HG03354 (cell line): ENCODE results near the gene PARD3.

ENCODE experiments used
- ATAC-seq: cut with Tn5 transposase; IDR thresholded peaks from one replicate; pipeline ENCODE4 v1.9.1; 2021; ENCODE audit warnings: mild to moderate bottlenecking; ENCODE audit not compliant: unreplicated experiment, poor library complexity, severe bottlenecking

PARD3 gene

GRCh38 chr10:34156781-34157425 lies 658.2 kb downstream of the PARD3 start:
- no peak for ATAC-seq

DNA sequence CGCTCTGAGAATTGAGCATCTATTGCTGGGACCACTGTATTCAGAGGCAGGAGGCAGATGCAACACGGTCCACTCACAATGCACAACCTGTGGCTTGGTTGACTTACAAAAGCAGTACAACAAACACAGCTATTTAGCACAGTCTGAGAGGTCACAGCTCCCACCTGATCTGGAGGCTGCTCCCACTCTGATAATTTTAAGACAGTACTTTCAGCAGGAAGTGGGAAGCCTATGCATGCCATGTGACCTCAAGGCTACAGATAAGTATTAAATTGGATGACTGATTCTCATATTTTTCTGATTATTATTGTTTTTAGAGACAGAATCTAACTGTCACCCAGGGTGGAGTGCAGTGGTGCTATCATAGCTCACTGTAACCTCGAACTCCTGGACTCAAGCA lies 659.3 kb downstream of the PARD3 start:
- no peak for ATAC-seq

DNA sequence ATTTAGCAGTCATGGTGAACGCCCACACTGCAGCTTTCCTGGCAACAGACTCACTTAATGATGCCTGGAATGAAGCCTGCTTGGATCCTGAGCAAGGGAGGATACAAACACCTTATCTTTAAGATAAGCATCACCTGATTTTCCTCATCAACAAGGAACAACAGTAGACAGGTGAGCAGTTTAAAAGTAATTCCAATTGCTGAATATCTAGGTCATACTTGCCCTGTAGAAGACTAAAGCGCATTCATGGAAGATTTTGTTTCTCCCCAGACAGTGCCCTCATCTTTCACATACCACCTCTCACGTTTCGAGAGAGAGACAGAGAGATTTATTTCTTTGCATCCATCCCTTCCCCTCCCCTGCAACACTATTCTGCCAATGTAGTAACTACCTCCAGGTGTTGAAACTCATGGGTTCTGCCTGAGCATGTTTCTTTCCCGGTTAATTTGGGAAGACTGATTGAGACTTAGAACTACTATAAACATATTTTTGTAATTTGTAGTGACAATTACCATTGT lies 660.7 kb downstream of the PARD3 start:
- no peak for ATAC-seq

DNA sequence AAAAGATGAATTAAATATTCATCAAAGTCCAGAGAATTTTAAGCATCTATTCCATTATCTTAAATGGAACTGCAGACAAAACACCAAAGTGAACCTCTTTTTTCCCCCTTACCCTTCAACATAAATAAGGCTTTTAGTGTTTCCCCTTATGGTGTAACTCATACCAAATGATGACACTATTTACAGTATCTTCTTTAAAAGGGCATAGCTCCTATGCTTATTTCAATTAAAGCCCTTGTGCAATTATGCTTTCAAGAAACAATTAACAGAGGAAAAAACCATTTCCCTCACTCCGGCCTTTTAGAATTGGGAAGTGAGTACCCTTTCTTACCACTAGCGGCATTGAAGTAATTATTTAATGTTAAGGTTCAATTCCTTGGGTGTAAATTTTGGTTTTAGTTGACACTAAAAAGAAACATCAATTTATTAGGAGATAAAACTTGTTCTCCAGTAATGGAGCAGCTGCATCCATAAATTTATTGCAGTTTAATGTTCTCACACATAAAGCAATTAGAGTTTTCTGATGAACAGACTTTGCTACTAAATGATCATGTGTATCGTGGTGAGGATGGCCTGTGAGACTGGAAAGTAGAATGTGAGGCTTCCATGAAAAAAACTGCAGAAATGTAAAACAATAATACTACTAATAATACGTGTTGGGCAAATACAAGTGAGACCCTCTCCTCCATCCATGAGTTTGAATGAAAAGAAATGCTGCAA lies 661.3 kb downstream of the PARD3 start:
- ATAC-seq = no peak

DNA sequence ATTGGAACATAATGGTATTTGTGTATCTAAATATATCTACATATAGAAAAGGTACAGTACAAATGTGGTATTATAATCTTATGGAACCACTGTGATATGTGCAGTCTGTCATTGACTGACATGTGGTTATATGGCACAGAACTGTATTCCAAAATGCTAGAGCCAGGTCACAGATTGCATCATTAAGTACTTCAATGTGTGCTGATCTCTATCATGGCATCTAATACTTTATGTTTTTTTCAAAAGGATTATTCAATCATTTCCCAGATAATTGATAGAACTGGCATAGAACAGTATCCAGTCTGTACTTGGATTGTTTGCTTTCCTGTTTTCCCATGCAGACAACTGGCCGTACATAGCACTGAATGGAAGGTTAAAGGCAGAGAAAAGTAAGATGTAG lies 662.7 kb downstream of the PARD3 start:
- ATAC-seq = no peak

DNA sequence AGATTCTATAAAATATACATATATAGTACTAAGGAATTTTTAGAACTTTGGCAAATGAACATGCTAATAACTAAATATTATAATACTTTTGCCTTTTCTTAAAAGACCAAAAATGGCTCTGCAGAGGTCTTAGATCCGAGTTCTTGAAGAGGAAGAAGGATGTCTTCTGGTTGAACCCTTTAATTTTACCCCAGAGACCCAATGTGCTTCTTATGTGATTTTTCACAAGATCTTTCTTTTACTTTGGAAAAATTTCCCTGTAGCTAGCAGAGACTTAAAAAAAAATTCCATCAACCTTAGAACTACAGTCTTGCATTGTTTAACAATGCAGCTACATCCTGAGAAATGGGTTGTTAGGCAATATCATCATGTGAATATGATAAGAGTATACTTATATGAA lies 663.2 kb downstream of the PARD3 start:
- no peak for ATAC-seq

GRCh38 chr10:34151481-34151880 lies 663.6 kb downstream of the PARD3 start:
- no peak for ATAC-seq

GRCh38 chr10:34150103-34150502 lies 665.0 kb downstream of the PARD3 start:
- no peak for ATAC-seq

- ATAC-seq = no peak
These were observed 666.8 kb downstream of the PARD3 start for GRCh38 chr10:34148305-34148657.

GRCh38 chr10:34147641-34148304 lies 667.3 kb downstream of the PARD3 start:
- ATAC-seq = no peak

DNA sequence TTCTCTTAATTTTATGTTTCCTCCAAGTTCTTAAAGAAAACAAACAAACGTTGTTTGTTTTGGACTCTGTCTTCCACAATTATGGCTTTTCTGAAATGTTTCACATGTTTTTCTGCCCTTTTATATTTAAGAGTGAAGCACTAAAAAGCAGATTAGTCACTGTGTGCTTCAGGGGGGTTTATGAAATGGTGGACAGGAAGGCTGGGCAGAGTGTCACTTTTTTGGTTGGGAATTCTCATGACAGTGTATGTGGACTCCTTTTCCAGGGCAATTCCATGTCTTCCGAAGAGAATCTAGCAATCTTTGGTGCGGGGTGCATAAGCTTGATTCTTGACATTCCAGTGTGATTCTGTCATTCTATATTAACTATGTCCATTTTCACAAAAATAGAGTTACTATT lies 669.4 kb downstream of the PARD3 start:
- no peak for ATAC-seq

DNA sequence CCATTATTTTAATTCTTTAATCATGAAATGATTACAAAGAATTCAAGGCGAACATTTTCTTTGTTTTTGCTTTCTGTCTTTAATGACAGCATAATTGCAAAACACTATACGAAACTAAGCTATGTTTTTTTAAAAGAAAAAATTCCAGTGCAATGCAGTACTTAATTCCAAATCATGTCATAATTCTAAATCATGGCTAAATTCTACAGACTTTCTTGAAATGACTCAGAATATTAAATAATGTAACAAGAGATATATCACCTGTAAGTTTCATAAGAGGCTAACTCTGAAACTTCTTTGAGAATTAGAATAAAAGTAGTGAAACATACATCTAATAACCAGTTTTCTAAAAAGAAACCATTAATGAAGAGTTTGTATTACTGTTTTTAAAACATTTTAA lies 671.6 kb downstream of the PARD3 start:
- no peak for ATAC-seq

- ATAC-seq = no peak
These were observed 673.9 kb downstream of the PARD3 start for GRCh38 chr10:34141032-34141680.

- no peak for ATAC-seq
These were observed 675.5 kb downstream of the PARD3 start for GRCh38 chr10:34139559-34139958.

DNA sequence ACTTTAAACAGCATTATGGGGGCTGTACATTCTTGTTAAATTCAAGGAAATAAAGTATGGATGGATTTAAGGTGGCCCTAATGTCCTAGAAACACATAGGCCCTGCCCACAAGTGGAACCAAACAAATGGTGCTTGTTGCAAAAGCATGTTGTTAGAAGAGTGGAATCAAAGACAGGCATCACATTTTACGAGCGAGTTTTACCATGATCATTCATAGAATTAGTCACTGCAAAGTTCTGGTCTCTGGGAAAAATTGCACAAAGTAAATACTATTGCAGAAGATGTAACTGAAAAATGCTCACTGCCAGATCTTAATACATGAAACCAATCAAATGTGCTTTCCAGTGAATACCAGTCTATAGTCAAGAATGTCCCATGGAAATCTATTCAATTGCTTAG lies 677.1 kb downstream of the PARD3 start:
- ATAC-seq = no peak

- ATAC-seq = no peak
These were observed 677.9 kb downstream of the PARD3 start for GRCh38 chr10:34137201-34137600.

GRCh38 chr10:34135515-34135914 lies 679.6 kb downstream of the PARD3 start:
- peak; percentile 91 for ATAC-seq

DNA sequence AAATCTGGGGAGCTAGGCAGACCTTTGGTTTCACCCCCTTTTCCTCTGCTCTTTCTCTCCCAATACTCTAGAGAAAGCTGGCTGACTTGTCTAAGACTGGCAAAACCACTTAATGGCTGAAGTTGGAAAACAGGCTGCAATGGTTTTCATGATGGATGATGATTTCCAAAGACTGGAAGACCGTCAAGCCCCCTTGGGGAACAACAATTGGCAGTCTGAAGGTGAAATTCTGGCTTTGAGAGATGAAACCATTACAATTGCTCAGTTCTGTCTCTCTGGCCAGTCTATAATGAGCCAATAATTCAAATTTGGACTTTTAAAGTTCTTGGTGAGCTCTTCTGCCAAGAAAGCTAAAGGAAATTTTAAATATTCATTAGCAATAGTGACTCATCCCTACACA lies 680.5 kb downstream of the PARD3 start:
- ATAC-seq = no peak

DNA sequence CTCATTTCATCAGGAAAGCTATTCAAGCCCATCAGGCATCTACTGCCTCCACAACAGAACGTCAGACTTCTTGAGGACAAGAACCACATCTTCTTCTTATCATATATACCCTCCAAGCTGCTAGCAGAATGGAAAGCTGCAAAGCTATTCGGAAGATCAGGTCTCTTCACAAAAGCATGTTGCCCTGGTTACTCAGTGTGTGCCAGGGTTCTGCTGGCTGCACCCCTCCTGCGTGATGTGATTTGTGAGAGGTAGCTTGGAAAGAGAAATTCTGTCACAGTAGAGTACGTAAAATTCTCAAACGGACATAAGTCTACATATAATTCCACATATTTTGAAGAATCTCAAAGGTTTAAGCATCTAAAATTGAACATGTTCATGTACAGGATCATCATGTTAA lies 681.7 kb downstream of the PARD3 start:
- no peak for ATAC-seq

DNA sequence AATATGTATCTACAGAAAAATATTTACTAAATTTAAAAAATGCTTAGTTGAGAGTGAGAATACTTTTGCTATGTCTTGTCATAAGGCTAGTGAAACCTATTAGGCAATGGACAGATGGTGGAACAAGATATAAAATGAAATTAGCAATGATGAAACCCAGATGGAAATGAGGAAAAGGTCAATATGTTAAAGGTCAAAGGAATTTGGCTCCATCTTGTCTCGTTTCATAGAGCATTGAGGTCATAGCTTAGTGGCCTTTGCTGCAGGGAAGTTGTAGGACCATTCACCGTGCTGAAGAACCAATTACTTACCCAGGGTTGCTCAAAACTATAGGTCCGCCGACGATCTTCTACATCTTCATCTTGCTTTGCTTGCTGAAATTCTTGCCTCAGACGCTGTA lies 683.9 kb downstream of the PARD3 start:
- ATAC-seq = no peak

DNA sequence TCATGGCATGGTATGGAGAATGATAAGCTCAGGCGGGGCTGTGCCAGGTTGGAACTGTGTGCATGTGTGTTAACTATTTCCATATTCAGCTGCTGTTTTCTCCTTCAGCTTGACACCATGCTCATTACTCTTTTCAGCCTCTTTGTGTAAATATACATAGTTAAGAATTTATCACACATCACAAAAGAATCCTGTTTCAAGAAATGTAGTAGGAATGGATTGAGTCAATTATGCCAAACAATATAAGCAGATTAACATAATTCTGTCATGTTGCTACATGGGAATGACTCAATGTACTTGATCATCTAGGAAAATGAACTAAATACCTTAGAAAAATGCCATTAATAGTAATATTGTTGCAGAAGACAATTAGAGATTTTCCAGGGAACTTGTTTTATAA lies 687.4 kb downstream of the PARD3 start:
- no peak for ATAC-seq
